GM12873 (cell line): ENCODE measurements around the gene TMEM207.

Source experiments
- CTCF ChIP-seq: IDR thresholded peaks from 2 replicates; pipeline ENCODE4 v1.5.1; 2012; ENCODE audit warnings: low read depth, mild to moderate bottlenecking, moderate library complexity, low read length, control low read depth; ENCODE audit not compliant: insufficient read depth; ENCODE audit errors: missing control alignments

The TMEM207 gene

GRCh38 chr3:190449801-190450200 lies at the start of gene TMEM207:
TMEM207 (minus strand) TSS chr3:190449901; CDS start chr3:190449809, 92 bp downstream.
- TF ChIP-seq CTCF = no peak

GRCh38 chr3:190499122-190499521 lies 49.4 kb upstream of the TMEM207 start:
- no peak for TF ChIP-seq CTCF

GRCh38 chr3:190498293-190498692 lies 48.6 kb upstream of the TMEM207 start:
- no peak for TF ChIP-seq CTCF

- no peak for TF ChIP-seq CTCF
Observed at GRCh38 chr3:190497811-190498210, 48.1 kb upstream of the TMEM207 start.

GRCh38 chr3:190496859-190497258 lies 47.2 kb upstream of the TMEM207 start:
- no peak for TF ChIP-seq CTCF

GRCh38 chr3:190495796-190496195 lies 46.1 kb upstream of the TMEM207 start:
- TF ChIP-seq CTCF = no peak

GRCh38 chr3:190495354-190495753 lies 45.7 kb upstream of the TMEM207 start:
- TF ChIP-seq CTCF = no peak
